ENCODE measurements around the gene MPDZ.

GRCh38 chr9:13210306-13210705 lies 69.2 kb downstream of the MPDZ start:
- no peak for TF ChIP-seq CTCF (IDR thresholded peaks at IDR 0.05)
- no peak for TF ChIP-seq POLR2A (IDR thresholded peaks at IDR 0.05)

Measured in thyroid gland (tissue), 4 donors.